H1 (cell line): ENCODE results near the gene FNIP2. TPM values are rescaled to one million over a fixed set of nuclear protein-coding genes. Genes with fewer than 3 reads are reported as not detected.

Source experiments
- CTCF ChIA-PET: fragments of 300-600 bp; sonication (Branson Sonifier 250); formaldehyde crosslinking; loops from one replicate; lab custom pipeline; 2021; ENCODE audit not compliant: partially characterized antibody; lab: Charles Lee
- POLR2A ChIA-PET: fragments of 300-600 bp; sonication (Branson Sonifier 250); formaldehyde crosslinking; loops from one replicate; lab custom pipeline; 2021; ENCODE audit warnings: inconsistent platforms; ENCODE audit not compliant: partially characterized antibody; lab: Charles Lee
- DNase-seq, 2 experiments: peaks; one replicate each; pipeline versions ENCODE4 v3.0.0 to v3.0.0-alpha.2; 2010 to 2022; ENCODE audit warnings: low spot score in 2 of 2, low read depth in 1 of 2, mixed read lengths in 1 of 2
- FAIRE-seq: peaks from 2 replicates; lab custom pipeline; 2011; peaks lifted over from hg19 to GRCh38; lab: Jason Lieb, UNC
- H2AFZ ChIP-seq: 2 replicates; pipeline ENCODE4 v1.8.1; 2012; ENCODE audit warnings: low read length, inconsistent platforms
- H2AK5ac ChIP-seq: 2 replicates; pipeline ENCODE4 v1.6.1; 2013; ENCODE audit warnings: low read depth, low read length
- H2BK120ac ChIP-seq: replicated peaks from 2 replicates; pipeline ENCODE3; 2013; ENCODE audit warnings: low read depth, low read length, inconsistent platforms
- H2BK12ac ChIP-seq: 2 replicates; pipeline ENCODE4 v1.6.1; 2013; ENCODE audit warnings: low read depth, low read length
- H2BK15ac ChIP-seq: 2 replicates; pipeline ENCODE4 v1.6.1; 2013; ENCODE audit warnings: low read length
- H2BK20ac ChIP-seq: 2 replicates; pipeline ENCODE4 v1.6.1; 2013; ENCODE audit warnings: low read length
- H2BK5ac ChIP-seq: 2 replicates; pipeline ENCODE4 v1.6.1; 2013; ENCODE audit warnings: low read depth, low read length
- H3K14ac ChIP-seq: 2 replicates; pipeline ENCODE4 v1.6.1; 2013; ENCODE audit warnings: inconsistent platforms; ENCODE audit not compliant: insufficient read length
- H3K18ac ChIP-seq: 2 replicates; pipeline ENCODE4 v1.6.1; 2013; ENCODE audit warnings: low read length; ENCODE audit errors: extremely low read depth
- H3K23ac ChIP-seq: 2 replicates; pipeline ENCODE4 v1.6.1; 2013; ENCODE audit warnings: inconsistent platforms; ENCODE audit not compliant: insufficient read length
- H3K23me2 ChIP-seq: 2 replicates; pipeline ENCODE4 v1.6.1; 2013; ENCODE audit warnings: low read depth, low read length
- H3K27ac ChIP-seq: 2 replicates; pipeline ENCODE4 v1.6.1; 2011; ENCODE audit warnings: low read depth, low read length, inconsistent platforms
- H3K27me3 ChIP-seq, 4 experiments: replicated peaks in 1 of 4; 1 replicate in 1 of 4; 2 replicates in 3 of 4; pipeline versions ENCODE4 v1.6.1 to v1.8.1; 2011 to 2013; ENCODE audit warnings: low read length in 3 of 4, mild to moderate bottlenecking in 3 of 4, inconsistent platforms in 2 of 4, mixed read lengths in 2 of 4, moderate library complexity in 1 of 4; ENCODE audit not compliant: control insufficient read depth in 3 of 4, insufficient read depth in 3 of 4; ENCODE audit errors: extremely low read depth in 1 of 4
- H3K36me3 ChIP-seq, 4 experiments: 2 replicates each; pipeline versions ENCODE4 v1.6.1 to v1.8.1; 2011 to 2013; ENCODE audit warnings: mild to moderate bottlenecking in 4 of 4, low read length in 3 of 4, moderate library complexity in 2 of 4, control low read depth in 1 of 4, inconsistent platforms in 1 of 4; ENCODE audit not compliant: insufficient read depth in 4 of 4, control insufficient read depth in 2 of 4
- H3K4ac ChIP-seq: replicated peaks from 2 replicates; pipeline ENCODE3; 2013; ENCODE audit warnings: low read length, low read depth, mixed read lengths, inconsistent platforms; ENCODE audit not compliant: insufficient read length
- H3K4me1 ChIP-seq, 4 experiments: replicated peaks in 1 of 4; 1 replicate in 1 of 4; 2 replicates in 3 of 4; pipeline versions ENCODE4 v1.6.1 to v1.8.1; 2011 to 2013; ENCODE audit warnings: low read length in 3 of 4, inconsistent platforms in 2 of 4, mixed read lengths in 1 of 4; ENCODE audit not compliant: insufficient read depth in 4 of 4, control insufficient read depth in 3 of 4
- H3K4me2 ChIP-seq, 2 experiments: 2 replicates each; pipeline versions ENCODE4 v1.6.1 to v1.8.1; 2011 to 2013; ENCODE audit warnings: low read depth in 2 of 2, low read length in 2 of 2, control low read depth in 1 of 2, inconsistent platforms in 1 of 2, mild to moderate bottlenecking in 1 of 2; ENCODE audit not compliant: insufficient read depth in 1 of 2
- H3K4me3 ChIP-seq, 4 experiments: fragments of 200-600, 300-600 bp in 1 of 4; sonication (generic), shearing (Covaris generic), sonication (Bioruptor Twin) in 1 of 4; 2 replicates each; pipeline versions ENCODE4 v1.5.1 to v1.8.1; 2011 to 2016; ENCODE audit warnings: low read length in 4 of 4, low read depth in 3 of 4, control low read depth in 2 of 4, inconsistent platforms in 2 of 4, mild to moderate bottlenecking in 2 of 4, mixed read lengths in 1 of 4, moderate library complexity in 1 of 4; ENCODE audit not compliant: insufficient read depth in 2 of 4; ENCODE audit errors: extremely low read depth in 1 of 4
- H3K56ac ChIP-seq: replicated peaks from 2 replicates; pipeline ENCODE3; 2013; ENCODE audit warnings: low read depth, mild to moderate bottlenecking, mixed read lengths, low read length, inconsistent platforms; ENCODE audit not compliant: insufficient read length
- H3K79me1 ChIP-seq: 2 replicates; pipeline ENCODE4 v1.6.1; 2013; ENCODE audit warnings: low read depth, low read length, control low read depth
- H3K79me2 ChIP-seq, 2 experiments: 2 replicates each; pipeline versions ENCODE4 v1.6.1 to v1.8.1; 2012 to 2013; ENCODE audit warnings: low read length in 2 of 2, mild to moderate bottlenecking in 2 of 2, inconsistent platforms in 1 of 2; ENCODE audit not compliant: insufficient read depth in 2 of 2, control insufficient read depth in 1 of 2
- H3K9ac ChIP-seq, 4 experiments: replicated peaks in 1 of 4; 1 replicate in 1 of 4; 2 replicates in 3 of 4; pipeline versions ENCODE4 v1.6.1 to v1.8.1; 2011 to 2013; ENCODE audit warnings: low read depth in 3 of 4, low read length in 3 of 4, control low read depth in 2 of 4, mild to moderate bottlenecking in 2 of 4, moderate library complexity in 2 of 4, inconsistent platforms in 1 of 4; ENCODE audit errors: extremely low read depth in 1 of 4
- H3K9me3 ChIP-seq, 2 experiments: 2 replicates each; pipeline versions ENCODE4 v1.6.1 to v1.8.1; 2012 to 2013; ENCODE audit warnings: mild to moderate bottlenecking in 2 of 2, moderate library complexity in 2 of 2, control low read depth in 1 of 2, inconsistent platforms in 1 of 2, low read depth in 1 of 2, low read length in 1 of 2, mixed read lengths in 1 of 2; ENCODE audit not compliant: insufficient read depth in 2 of 2
- H4K20me1 ChIP-seq, 2 experiments: replicated peaks in 1 of 2; 2 replicates each; pipeline versions ENCODE3 to v1.8.1; 2011 to 2013; ENCODE audit warnings: inconsistent platforms in 2 of 2, low read length in 2 of 2, mild to moderate bottlenecking in 1 of 2; ENCODE audit not compliant: insufficient read depth in 2 of 2, control insufficient read depth in 1 of 2
- H4K5ac ChIP-seq: 2 replicates; pipeline ENCODE4 v1.6.1; 2013; ENCODE audit warnings: low read length, low read depth, mixed read lengths, inconsistent platforms; ENCODE audit not compliant: insufficient read length
- H4K8ac ChIP-seq: 2 replicates; pipeline ENCODE4 v1.8.0; 2013; ENCODE audit warnings: mild to moderate bottlenecking, moderate library complexity, low read length, inconsistent platforms; ENCODE audit not compliant: insufficient read depth; ENCODE audit errors: extremely low read depth
- H4K91ac ChIP-seq: replicated peaks from 2 replicates; pipeline ENCODE3; 2013; ENCODE audit warnings: low read length, mixed read lengths, inconsistent platforms; ENCODE audit not compliant: insufficient read length
- KDM4A ChIP-seq: IDR thresholded peaks from one replicate; pipeline ENCODE4 v1.7.1; 2012; ENCODE audit warnings: low read depth, mild to moderate bottlenecking, moderate library complexity, low read length, inconsistent platforms; ENCODE audit not compliant: severe bottlenecking
- WGBS, 2 experiments: shearing (Covaris generic) in 1 of 2; methylation state at CpG; one replicate each; pipeline versions ENCODE4 v1.1.6 to v1.1.7; 2013 to 2015; ENCODE audit warnings: low lambda C conversion rate in 2 of 2, mixed read lengths in 2 of 2, inconsistent platforms in 1 of 2, low coverage in 1 of 2, missing lambda C conversion rate in 1 of 2; ENCODE audit not compliant: insufficient replicate concordance in 2 of 2, insufficient coverage in 1 of 2, insufficient read length in 1 of 2; ENCODE audit errors: extremely low coverage in 1 of 2, missing lambda C conversion rate in 1 of 2; 5-methylcytosine and 5-hydroxymethylcytosine counted together
- polyA plus RNA-seq, 7 experiments: library from polyadenylated mRNA; depleted of rRNA in 3 of 7; stranded (reverse) in 5 of 7; unstranded in 2 of 7; fragments of >200 nt in 5 of 7; fragments of 200-250 nt in 2 of 7; gene quantifications; 1 replicate in 5 of 7; 2 replicates in 1 of 7; 4 replicates in 1 of 7; pipeline versions ENCODE4 v1.2.1 to v1.2.3, GENCODE V29; 2011 to 2013; ENCODE audit warnings: missing spikeins in 2 of 7, mixed read lengths in 2 of 7
- total RNA-seq: library from RNA; stranded (reverse); fragmentation: NEBNext Ultra II Directional; extraction: Animal tissue kit (Norgen Biotek cat#: 25700); gene quantifications from 2 replicates; pipeline ENCODE4 v1.2.1, GENCODE V29; 2021

FNIP2 gene
- total and polyA plus RNA-seq, 2 of the 8 experiments (the other 6 are each of a cell fraction or from before 2014, with no cell fraction given): 4.0 to 13.0 TPM

DNA sequence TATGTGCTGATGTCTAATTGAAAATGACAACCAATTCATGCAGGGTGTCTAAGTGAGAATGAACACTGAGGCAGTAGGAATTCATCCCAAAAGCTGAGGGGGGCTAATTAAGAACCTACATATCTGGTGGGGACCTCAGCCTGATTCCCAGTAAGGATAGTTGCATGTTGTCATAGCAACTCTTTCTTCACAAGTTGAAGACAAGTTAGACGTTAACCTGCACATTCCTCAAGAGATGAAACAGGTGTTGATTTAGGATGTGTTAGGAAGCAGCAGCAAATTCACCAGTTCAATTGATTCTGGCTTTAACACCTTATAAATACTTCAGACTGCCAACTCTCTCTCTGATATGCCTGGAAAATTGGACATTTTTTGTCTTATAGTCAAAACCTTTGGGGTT is 7.3 kb downstream of the FNIP2 start:
- Histone ChIP-seq H3K4me1 (peaks cover 0 to 2% (median under 1%) of the 10 kb centered on the region in 4 experiments; a peak in 3 of 7 replicates), H3K4me2 (no peak overlapping the region), H3K27me3 (no peaks in the 10 kb centered on the region), H2BK20ac (no peak overlapping the region), H3K79me1 (0 out of 2 replicates have a peak, but pooled peaks cover 2% of the 10 kb centered on the region), H3K18ac (no peak overlapping the region), H4K5ac (no peak overlapping the region), H3K4ac (no peak overlapping the region), H3K79me2 (peaks cover 0 to 35% of the 10 kb centered on the region in 2 experiments; a peak in 3 of 4 replicates), H2BK15ac (no peak overlapping the region), H3K9ac (no peak overlapping the region), H4K20me1 (peaks cover 0 to 2% of the 10 kb centered on the region in 2 experiments), H4K91ac (no peak overlapping the region), H3K4me3 (no peak overlapping the region), H2BK12ac (no peak overlapping the region), H4K8ac (no peak overlapping the region), H3K14ac (no peak overlapping the region), H3K56ac (no peak overlapping the region), H2BK5ac (no peak overlapping the region), H2BK120ac (no peak overlapping the region), H3K9me3 (no peaks in the 10 kb centered on the region), H3K27ac (no peak overlapping the region), H3K23ac (no peak overlapping the region), H3K23me2 (no peaks in the 10 kb centered on the region), H2AFZ (no peak overlapping the region), H2AK5ac (no peak overlapping the region), H3K36me3 (no peaks in the 10 kb centered on the region)
- DNase-seq: no peak
- ChIA-PET POLR2A (no interaction called here), CTCF (no interaction called here)
- WGBS, 2 experiments: 71% methylated on average over 1 of the region's 1 CpG; no CpG with 5 or more reads in 1 of the 2 experiments
- FAIRE-seq: no peak
- no peak for TF ChIP-seq KDM4A
